ENCODE results near the gene TMEM114. TPM values are rescaled to one million over a fixed set of nuclear protein-coding genes. Genes with fewer than 3 reads are reported as not detected.

TMEM114 gene
- total RNA-seq, 3 donors from 2014 or later = not detected

GRCh38 chr16:8583199-8583598, 7.1 kb downstream of the TMEM114 start:
- no peak for TF ChIP-seq CTCF (IDR thresholded peaks at IDR 0.05)
- TF ChIP-seq POLR2AphosphoS5 (IDR thresholded peaks at IDR 0.05) = no peak
- no peak for TF ChIP-seq POLR2A (IDR thresholded peaks at IDR 0.05)
- no peak overlapping the region for H3K4me3 ChIP-seq
- DNase-seq (ENCODE audit: low spot score in 2 of 2) = no peak
- no peak overlapping the region for H3K27ac ChIP-seq
- H3K36me3 ChIP-seq = no peaks in the 10 kb centered on the region
- peaks cover 0 to 9% of the 10 kb centered on the region in 2 donors for H3K27me3 ChIP-seq
- H3K4me1 ChIP-seq = no peaks in the 10 kb centered on the region
- intact Hi-C loops (cut with DNase I; ENCODE audit: low total_unique reads) = no loop called here
- H3K9me3 ChIP-seq = no peaks in the 10 kb centered on the region

GRCh38 chr16:8581831-8582580, 8.3 kb downstream of the TMEM114 start:
- no peaks in the 10 kb centered on the region for H3K36me3 ChIP-seq
- H3K27ac ChIP-seq = no peak overlapping the region
- intact Hi-C loops (cut with DNase I; ENCODE audit: low total_unique reads) = no loop called here
- H3K4me3 ChIP-seq = no peak overlapping the region
- no peaks in the 10 kb centered on the region for H3K9me3 ChIP-seq
- no peak for DNase-seq (ENCODE audit: low spot score in 2 of 2)
- H3K4me1 ChIP-seq = no peaks in the 10 kb centered on the region
- no peak for TF ChIP-seq CTCF (IDR thresholded peaks at IDR 0.05)
- no peak for TF ChIP-seq POLR2AphosphoS5 (IDR thresholded peaks at IDR 0.05)
- TF ChIP-seq POLR2A (IDR thresholded peaks at IDR 0.05) = no peak
- H3K27me3 ChIP-seq = peaks cover 0 to 5% of the 10 kb centered on the region in 2 donors

DNA sequence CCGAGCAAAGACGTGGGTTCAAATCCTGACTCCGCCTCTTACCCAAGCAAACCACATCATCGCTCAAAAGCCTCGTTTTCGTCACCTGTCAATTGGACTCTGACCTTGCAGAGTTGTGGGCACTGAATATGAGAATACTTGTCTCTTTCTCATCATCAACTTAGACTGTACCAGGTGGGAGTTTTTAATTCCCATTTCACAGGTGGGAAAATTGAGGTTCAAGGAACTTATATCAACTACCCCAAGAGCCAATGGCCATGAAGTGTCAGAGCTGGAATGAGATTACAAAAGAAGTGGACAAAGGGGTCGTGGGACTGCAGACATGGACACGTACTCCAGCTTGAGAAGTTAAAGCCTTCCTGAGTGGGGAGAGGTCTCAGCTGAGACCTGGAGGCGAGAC, 10.8 kb downstream of the TMEM114 start:
- Histone ChIP-seq H3K4me3 (no peak overlapping the region), H3K9me3 (no peaks in the 10 kb centered on the region), H3K36me3 (no peaks in the 10 kb centered on the region), H3K27me3 (peaks cover 0 to 11% of the 10 kb centered on the region in 2 donors), H3K4me1 (no peaks in the 10 kb centered on the region), H3K27ac (no peak overlapping the region)
- no peak for DNase-seq (ENCODE audit: low spot score in 2 of 2)
- TF ChIP-seq CTCF (IDR thresholded peaks at IDR 0.05) (no peak), POLR2A (IDR thresholded peaks at IDR 0.05) (no peak), POLR2AphosphoS5 (IDR thresholded peaks at IDR 0.05) (no peak)
- intact Hi-C loops (cut with DNase I; ENCODE audit: low total_unique reads) = no loop called here

- Histone ChIP-seq H3K36me3 (no peaks in the 10 kb centered on the region), H3K4me1 (no peaks in the 10 kb centered on the region), H3K27me3 (peaks cover 0 to 15% of the 10 kb centered on the region in 2 donors), H3K9me3 (no peaks in the 10 kb centered on the region), H3K4me3 (no peak overlapping the region), H3K27ac (no peak overlapping the region)
- TF ChIP-seq CTCF (IDR thresholded peaks at IDR 0.05) (no peak), POLR2A (IDR thresholded peaks at IDR 0.05) (no peak), POLR2AphosphoS5 (IDR thresholded peaks at IDR 0.05) (no peak)
- intact Hi-C loops (cut with DNase I; ENCODE audit: low total_unique reads) = no loop called here
- DNase-seq (ENCODE audit: low spot score in 2 of 2) = no peak
These were observed 12.5 kb downstream of the TMEM114 start for GRCh38 chr16:8577678-8578304.
